Stimulated activated CD4-positive, alpha-beta T cell treated with anti-CD3 and anti-CD28 coated beads, Interleukin-1b, Interleukin-23, amount 100 ng/mL, for 1 hour (primary cell): ENCODE measurements around the gene ORMDL1.

Experiments used
- DNase-seq, 2 donors: peaks; one replicate each; pipeline ENCODE4 v3.0.0-alpha.2; 2020; ENCODE audit warnings: low read depth in 2 of 2

The ORMDL1 gene, protein sequence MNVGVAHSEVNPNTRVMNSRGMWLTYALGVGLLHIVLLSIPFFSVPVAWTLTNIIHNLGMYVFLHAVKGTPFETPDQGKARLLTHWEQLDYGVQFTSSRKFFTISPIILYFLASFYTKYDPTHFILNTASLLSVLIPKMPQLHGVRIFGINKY

GRCh38 chr2:189783927-189784867 is at the start of gene ORMDL1, which contains the start of gene PMS1:
ORMDL1 (minus strand) TSS chr2:189784339; CDS start chr2:189782595, 1,744 bp downstream.
PMS1 (plus strand) TSS chr2:189784450; CDS start chr2:189791810, 7,360 bp downstream.
- DNase-seq: peak; percentile 77 to 84

- DNase-seq: no peak
Measured at GRCh38 chr2:189830510-189830909, 46.4 kb upstream of the ORMDL1 start.

DNA sequence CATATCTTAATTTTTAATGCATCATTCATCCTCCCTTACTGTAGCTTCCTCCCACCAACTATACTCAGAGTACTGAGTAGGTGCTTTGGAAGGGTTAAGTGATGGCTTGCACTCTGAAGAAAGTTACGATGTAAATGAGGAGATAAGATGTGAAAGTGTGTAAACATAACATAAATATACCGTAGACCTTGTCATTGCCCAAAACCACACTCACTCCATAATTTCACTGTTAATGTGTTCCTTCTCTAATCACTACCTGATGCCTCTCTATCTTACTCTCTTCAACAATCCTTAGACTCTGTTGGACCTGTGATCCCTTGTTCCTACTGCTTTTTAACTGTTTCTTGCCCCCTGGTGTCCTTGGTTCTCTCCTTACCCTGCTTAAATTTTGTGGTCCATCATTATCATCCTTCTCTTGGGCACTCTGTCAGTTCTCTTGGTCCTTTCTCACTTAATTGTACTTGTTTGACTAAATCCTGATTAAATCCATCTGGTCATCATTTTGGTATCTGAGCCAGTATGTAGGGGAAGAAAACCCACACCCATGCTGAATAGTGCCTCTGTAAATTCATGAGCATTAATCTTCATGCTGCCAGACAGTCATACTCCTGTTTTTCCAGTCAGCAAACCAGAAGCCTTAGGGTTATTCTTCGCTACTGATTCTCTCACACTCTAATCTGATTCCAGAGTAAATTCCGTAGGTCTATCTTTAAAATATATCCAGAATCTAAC is 45.1 kb upstream of the ORMDL1 start:
- DNase-seq: no peak

DNA sequence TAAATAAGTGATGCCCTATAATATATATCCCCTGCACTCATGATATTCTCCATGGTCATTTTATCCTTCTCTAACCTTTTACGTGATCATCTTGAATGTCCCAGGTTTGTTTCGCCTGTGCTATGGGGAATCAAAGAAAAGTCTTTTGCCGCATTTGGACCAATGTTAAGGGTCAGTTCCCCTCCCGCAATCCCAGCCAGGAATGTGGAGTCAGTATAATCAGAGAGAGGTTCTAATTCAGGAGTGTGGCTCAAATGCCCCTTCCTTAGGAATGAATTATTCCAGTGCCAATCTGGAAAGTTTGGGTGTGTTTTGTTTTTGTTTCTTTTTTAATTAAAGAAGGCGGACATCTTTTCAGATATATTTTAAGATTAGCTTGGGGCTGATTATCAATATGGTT is 41.9 kb upstream of the ORMDL1 start:
- DNase-seq: no peak

DNA sequence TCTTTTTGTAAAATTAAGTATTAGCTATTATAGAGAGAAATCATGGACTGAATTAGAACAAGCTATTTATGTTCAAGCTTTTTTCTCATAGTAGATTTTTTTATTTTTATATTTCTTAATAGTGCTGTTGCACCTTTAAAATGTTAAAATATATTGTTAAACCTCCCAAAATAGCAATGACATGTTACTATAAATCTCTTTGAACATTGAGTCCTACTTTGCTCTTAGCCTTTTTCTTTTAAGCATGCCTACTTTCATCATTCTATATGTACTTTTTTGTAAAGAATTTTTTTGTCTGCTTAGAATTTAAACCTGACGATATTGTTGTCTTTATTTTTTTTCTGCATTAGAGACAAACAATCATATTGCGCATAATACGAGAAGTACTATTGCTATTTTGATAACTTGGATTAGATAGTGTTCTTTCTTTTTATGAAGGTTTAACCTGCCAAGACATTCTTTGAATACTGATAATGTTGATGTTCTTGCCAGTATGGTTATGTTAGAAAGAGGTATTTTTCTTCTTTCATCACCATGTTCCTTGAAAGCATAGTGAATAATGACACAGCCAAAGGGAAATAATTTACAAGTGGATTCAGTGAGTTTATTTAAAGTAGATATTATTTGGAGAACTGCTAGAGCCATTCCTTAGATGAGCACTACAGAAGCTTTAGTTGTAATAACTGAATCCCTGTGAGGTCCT is 40.7 kb upstream of the ORMDL1 start:
- DNase-seq: no peak

DNA sequence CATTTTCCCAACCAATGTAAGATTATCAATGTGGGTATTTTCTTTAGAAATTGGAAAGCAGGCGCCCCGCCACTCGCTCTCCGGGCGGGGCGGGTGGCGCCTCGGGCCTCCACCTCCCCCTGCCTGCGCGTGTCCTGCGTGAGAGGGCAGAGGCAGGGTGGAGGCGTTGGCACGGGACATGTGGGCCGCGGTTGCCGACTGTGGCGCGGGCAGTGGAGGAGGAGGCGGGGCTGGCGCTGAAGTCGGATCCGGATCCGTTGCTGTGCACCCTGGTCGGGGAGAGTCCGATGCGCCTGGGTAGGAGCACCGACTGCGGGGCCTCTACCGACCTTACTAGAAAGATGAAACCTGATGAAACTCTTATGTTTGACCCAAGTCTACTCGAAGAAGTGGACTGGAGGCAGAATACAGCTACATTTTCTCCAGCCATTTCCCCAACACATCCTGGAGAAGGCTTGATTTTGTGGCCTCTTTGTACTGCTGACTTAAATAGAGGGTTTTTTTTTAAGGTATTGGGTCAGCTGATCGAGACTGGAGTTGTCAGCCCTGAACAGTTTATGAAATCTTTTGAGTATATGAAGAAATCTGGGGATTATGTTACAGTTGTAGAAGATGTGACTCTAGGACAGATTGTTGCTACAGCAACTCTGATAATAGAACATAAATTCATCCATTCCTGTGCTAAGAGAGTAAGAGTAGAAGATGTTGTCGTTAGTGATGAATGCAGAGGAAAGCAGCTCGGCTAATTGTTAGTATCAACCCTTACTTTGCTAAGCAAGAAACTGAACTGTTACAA is 38.0 kb upstream of the ORMDL1 start:
- no peak for DNase-seq

GRCh38 chr2:189819297-189819704 is 35.2 kb upstream of the ORMDL1 start:
- no peak for DNase-seq

- DNase-seq: no peak
Measured at GRCh38 chr2:189818249-189819038, 34.3 kb upstream of the ORMDL1 start.

DNA sequence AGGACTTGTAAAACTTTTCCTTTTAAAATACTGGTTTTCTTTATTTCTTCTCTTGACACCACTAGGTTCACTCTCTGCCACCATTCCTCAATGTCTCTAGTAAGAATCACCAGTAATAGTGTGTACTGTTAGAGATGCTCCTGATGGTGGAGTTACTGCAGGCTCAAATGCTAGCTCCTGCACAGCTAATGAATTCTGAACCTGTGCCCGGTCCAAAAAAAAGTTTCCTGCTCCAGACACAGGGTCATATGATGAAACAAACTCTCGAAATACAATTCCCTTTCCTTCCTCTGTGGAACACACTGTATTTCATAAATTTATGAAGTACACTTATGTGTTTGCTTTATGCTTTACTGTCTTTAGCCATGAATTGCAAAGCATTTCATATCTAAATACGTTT is 19.3 kb upstream of the ORMDL1 start:
- DNase-seq: no peak

GRCh38 chr2:189802396-189802912 is 18.3 kb upstream of the ORMDL1 start:
- DNase-seq: no peak

- no peak for DNase-seq
Measured at GRCh38 chr2:189799531-189799930, 15.4 kb upstream of the ORMDL1 start.

DNA sequence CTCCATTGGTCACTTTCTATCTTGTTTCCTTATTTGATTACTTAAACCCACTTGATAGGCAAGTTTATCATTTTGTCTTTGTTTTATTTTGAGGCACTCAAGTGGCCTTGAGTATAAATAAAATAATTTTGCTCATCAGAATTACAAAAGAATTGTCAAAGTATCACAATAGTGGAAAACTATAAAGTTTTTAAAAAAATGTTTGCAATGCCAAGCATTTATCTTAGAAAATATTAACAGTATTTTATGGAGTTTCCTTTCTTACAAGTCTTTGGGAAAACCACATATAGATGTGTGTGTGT is 14.8 kb upstream of the ORMDL1 start:
- DNase-seq: no peak

- no peak for DNase-seq
Measured at GRCh38 chr2:189798312-189799029, 14.3 kb upstream of the ORMDL1 start.

GRCh38 chr2:189797902-189798301 is 13.8 kb upstream of the ORMDL1 start:
- DNase-seq: no peak

DNA sequence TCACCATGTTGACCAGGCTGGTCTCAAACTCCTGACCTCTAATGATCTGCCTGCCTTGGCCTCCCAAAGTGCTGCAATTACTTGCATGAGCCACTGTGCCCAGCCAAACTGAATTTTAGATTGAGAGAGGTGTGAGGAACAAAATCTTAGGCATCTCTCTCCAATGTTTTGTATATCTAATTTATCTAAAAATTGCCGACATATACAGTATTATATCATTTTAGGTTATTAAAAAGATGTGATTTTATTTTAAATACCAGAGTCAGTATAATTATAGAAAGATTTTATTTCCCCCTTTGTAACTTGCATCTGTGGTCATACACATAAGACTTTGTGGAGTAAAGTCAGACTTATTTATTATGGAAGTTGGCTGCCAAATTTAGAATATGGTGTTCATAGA is 10.2 kb upstream of the ORMDL1 start:
- no peak for DNase-seq

GRCh38 chr2:189791338-189792042 is 7.4 kb upstream of the ORMDL1 start:
- DNase-seq: no peak

DNA sequence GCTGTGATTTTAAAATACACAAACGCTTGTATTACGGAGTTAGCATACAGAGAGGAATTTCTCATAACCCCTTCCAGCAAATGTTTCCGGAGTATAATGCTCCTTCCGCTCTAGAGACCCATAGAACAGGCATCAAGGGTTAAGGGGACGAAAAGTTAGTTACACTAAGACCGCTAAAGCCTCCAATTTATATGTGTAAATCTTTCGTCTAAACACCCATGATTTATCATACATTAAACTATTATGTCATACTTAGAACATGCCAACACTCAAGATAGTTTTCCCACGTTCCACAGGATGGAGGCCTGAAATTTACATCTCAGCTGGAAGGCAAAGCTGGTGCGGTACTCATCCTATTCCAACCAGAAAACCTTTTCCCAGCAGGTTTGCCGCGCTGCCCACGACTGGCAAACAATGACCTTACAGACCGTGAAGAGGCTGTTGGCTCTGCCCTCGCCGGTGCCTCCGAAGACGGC is 650 bp downstream of the ORMDL1 start:
- DNase-seq: no peak

DNA sequence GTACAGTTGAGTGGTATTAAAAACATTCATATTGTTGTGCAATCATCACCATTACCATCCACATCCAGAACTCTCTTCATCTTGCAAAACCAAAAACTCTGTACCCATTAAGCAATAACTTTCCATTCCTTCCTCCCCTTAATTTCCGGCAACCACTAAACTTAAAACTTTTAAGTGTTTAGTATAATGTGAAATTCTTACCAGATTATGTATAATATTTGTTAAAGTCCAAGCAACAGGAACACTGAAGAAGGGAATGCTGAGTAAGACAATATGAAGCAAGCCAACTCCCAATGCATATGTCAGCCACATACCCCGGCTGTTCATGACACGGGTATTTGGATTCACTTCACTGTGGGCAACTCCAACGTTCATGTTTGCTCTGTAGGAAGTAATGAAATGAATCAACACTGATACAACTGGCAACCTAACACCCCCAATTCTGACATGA is 1.9 kb downstream of the ORMDL1 start:
- no peak for DNase-seq

- no peak for DNase-seq
Measured at GRCh38 chr2:189772212-189772611, 11.9 kb downstream of the ORMDL1 start.
